ENCODE data around the gene ZBED2. TPM values are rescaled to one million over a fixed set of nuclear protein-coding genes. Genes with fewer than 3 reads are reported as not detected.

Gene ZBED2
- total and polyA plus RNA-seq, 11 donors: 0.12 to 0.93 (median 0.56) TPM; not detected in 8

GRCh38 chr3:111578867-111579266 lies 16.3 kb downstream of the ZBED2 start:
- ATAC-seq (no peak), DNase-seq (no peak)
- Histone ChIP-seq H3K27me3 (no peaks in the 10 kb centered on the region), H3K27ac (no peak overlapping the region), H3K36me3 (no peaks in the 10 kb centered on the region), H3K9me3 (no peaks in the 10 kb centered on the region), H3K4me1 (no peaks in the 10 kb centered on the region), H3K4me3 (no peak overlapping the region)
- WGBS, 4 donors: 89 to 94% (median 92%) methylated on average over 4 of the region's 4 CpGs
- intact Hi-C loops (cut with DNase I): no loop called here
- no peak for TF ChIP-seq POLR2A (IDR thresholded peaks at IDR 0.05)
- no peak for TF ChIP-seq CTCF (IDR thresholded peaks at IDR 0.05)

- Histone ChIP-seq H3K36me3 (no peaks in the 10 kb centered on the region), H3K4me3 (no peak overlapping the region), H3K4me1 (no peaks in the 10 kb centered on the region), H3K9me3 (no peaks in the 10 kb centered on the region), H3K27ac (no peak overlapping the region), H3K27me3 (no peaks in the 10 kb centered on the region)
- no peak for TF ChIP-seq POLR2A (IDR thresholded peaks at IDR 0.05)
- peak; percentile 8 to 40 (median 17) for TF ChIP-seq CTCF (IDR thresholded peaks at IDR 0.05)
- ATAC-seq: peak in 3 of 4 donors; percentile 77 to 84 (median 80)
- intact Hi-C loops (cut with DNase I): no loop called here
- 72 to 80% (median 76%) methylated on average over 4 of the region's 4 CpGs for WGBS, 4 donors
- no peak for DNase-seq
Measured at GRCh38 chr3:111577798-111578685, 17.1 kb downstream of the ZBED2 start.

DNA sequence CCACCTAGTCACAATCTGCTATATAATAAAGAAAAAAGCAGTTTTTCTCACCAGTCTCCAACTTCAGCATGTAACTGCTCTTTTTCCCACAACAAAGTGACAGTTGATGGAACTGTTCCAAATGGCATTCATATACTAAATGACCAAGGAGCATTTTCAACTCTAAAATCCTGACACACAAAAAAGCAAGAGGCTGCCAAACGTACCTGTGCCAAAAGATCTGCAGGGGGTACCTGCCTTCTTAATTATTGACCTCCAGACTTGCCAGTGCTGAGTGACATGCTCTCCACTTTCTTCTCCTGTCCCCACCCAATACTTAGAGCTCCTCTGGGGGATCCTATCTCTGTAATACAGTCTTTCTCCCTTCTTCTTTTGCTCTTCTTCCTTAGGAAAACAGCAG lies 18.0 kb downstream of the ZBED2 start:
- no peaks in the 10 kb centered on the region for H3K27me3 ChIP-seq
- H3K4me1 ChIP-seq: no peaks in the 10 kb centered on the region
- no peak for ATAC-seq
- H3K36me3 ChIP-seq: no peaks in the 10 kb centered on the region
- H3K9me3 ChIP-seq: no peaks in the 10 kb centered on the region
- no peak overlapping the region for H3K27ac ChIP-seq
- TF ChIP-seq POLR2A (IDR thresholded peaks at IDR 0.05) (no peak), CTCF (IDR thresholded peaks at IDR 0.05) (no peak)
- DNase-seq: no peak
- intact Hi-C loops (cut with DNase I): no loop called here
- WGBS, 4 donors: 26 to 47% (median 40%) methylated on average over 1 of the region's 1 CpG
- H3K4me3 ChIP-seq: no peak overlapping the region

DNA sequence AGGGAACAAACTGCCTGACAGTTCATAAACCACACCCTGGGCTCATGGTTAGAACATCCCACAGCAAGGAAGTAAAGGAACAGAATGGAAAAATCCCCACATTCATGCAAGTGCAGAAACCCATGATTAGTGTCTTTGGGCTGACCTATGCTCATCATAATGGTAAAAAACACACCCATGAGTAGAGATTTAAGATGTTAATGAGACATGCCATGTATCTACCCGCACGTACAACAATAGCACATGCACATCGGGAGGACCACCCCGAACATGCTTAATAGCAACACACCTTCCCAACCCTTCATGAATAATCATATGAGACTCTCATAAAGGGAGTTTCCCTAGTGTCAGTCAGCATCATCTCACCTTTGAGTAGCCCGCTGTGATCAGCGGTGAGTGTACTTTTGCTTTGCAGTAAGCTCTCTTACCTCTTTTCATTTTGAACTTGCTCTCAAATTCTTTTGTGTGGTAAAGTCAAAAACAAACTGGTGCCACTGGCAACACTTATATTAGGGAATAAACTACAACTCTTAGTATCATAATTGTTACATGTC lies 23.2 kb downstream of the ZBED2 start:
- ATAC-seq (no peak), DNase-seq (no peak)
- Histone ChIP-seq H3K4me3 (no peak overlapping the region), H3K4me1 (no peaks in the 10 kb centered on the region), H3K27ac (no peak overlapping the region), H3K9me3 (no peaks in the 10 kb centered on the region), H3K36me3 (no peaks in the 10 kb centered on the region), H3K27me3 (no peaks in the 10 kb centered on the region)
- WGBS, 4 donors: 93 to 97% (median 95%) methylated on average over 6 of the region's 6 CpGs
- intact Hi-C loops (cut with DNase I): no loop called here
- no peak for TF ChIP-seq POLR2A (IDR thresholded peaks at IDR 0.05)
- no peak for TF ChIP-seq CTCF (IDR thresholded peaks at IDR 0.05)

All from heart left ventricle (tissue), 16 donors.